ENCODE measurements around the gene GALNT7. TPM values are rescaled to one million over a fixed set of nuclear protein-coding genes. Genes with fewer than 3 reads are reported as not detected.

GALNT7 gene
- total RNA-seq, 1 experiment from 2014 or later = 156 TPM

DNA sequence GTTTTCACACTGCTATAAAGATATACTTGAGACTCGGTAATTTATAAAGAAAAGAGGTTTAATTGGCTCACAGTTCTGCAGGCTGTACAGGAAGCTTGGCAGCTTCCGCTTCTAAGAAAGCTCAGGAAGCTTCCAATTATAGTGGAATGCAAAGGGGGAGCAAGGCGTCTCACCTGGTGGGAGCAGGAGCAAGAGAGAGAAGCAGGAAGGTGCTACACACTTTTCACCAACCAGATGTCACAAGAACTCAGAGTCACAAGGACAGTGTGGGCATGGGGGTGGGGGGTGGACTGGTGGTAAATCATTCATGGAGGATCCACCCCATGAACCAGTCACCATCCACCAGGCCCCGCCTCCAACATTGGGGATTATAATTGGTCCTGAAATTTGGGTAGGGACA is 142.8 kb downstream of the GALNT7 start:
- DNase-seq (ENCODE audit: low read depth, low spot score) = no peak
- H3K27me3 ChIP-seq (ENCODE audit: control insufficient read depth, insufficient read depth, low read length) = no peaks in the 10 kb centered on the region
- H3K4me1 ChIP-seq (ENCODE audit: control insufficient read depth, insufficient read depth, low read length) = no peaks in the 10 kb centered on the region
- CTCF ChIA-PET = no interaction called here
- intact Hi-C loops (cut with micrococcal nuclease; ENCODE audit: unreplicated experiment) = no loop called here
- H3K9me3 ChIP-seq (ENCODE audit: control insufficient read depth, insufficient read depth, low read depth, low read length) = no peaks in the 10 kb centered on the region
- H3K4me3 ChIP-seq (ENCODE audit: low read depth in 2 of 2, low read length in 2 of 2) = no peak overlapping the region
- TF ChIP-seq SIN3A (IDR thresholded peaks at IDR 0.05; ENCODE audit: borderline replicate concordance, insufficient read depth, low read depth, low read length) (no peak), POLR2AphosphoS5 (IDR thresholded peaks at IDR 0.05; ENCODE audit: low read depth, low read length) (no peak), TCF7L2 (IDR thresholded peaks at IDR 0.05; ENCODE audit: low read depth, low read length) (no peak)
- TF ChIP-seq, protein P1, sequence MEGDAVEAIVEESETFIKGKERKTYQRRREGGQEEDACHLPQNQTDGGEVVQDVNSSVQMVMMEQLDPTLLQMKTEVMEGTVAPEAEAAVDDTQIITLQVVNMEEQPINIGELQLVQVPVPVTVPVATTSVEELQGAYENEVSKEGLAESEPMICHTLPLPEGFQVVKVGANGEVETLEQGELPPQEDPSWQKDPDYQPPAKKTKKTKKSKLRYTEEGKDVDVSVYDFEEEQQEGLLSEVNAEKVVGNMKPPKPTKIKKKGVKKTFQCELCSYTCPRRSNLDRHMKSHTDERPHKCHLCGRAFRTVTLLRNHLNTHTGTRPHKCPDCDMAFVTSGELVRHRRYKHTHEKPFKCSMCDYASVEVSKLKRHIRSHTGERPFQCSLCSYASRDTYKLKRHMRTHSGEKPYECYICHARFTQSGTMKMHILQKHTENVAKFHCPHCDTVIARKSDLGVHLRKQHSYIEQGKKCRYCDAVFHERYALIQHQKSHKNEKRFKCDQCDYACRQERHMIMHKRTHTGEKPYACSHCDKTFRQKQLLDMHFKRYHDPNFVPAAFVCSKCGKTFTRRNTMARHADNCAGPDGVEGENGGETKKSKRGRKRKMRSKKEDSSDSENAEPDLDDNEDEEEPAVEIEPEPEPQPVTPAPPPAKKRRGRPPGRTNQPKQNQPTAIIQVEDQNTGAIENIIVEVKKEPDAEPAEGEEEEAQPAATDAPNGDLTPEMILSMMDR (IDR thresholded peaks at IDR 0.05) = no peak
- TF ChIP-seq, protein P2, sequence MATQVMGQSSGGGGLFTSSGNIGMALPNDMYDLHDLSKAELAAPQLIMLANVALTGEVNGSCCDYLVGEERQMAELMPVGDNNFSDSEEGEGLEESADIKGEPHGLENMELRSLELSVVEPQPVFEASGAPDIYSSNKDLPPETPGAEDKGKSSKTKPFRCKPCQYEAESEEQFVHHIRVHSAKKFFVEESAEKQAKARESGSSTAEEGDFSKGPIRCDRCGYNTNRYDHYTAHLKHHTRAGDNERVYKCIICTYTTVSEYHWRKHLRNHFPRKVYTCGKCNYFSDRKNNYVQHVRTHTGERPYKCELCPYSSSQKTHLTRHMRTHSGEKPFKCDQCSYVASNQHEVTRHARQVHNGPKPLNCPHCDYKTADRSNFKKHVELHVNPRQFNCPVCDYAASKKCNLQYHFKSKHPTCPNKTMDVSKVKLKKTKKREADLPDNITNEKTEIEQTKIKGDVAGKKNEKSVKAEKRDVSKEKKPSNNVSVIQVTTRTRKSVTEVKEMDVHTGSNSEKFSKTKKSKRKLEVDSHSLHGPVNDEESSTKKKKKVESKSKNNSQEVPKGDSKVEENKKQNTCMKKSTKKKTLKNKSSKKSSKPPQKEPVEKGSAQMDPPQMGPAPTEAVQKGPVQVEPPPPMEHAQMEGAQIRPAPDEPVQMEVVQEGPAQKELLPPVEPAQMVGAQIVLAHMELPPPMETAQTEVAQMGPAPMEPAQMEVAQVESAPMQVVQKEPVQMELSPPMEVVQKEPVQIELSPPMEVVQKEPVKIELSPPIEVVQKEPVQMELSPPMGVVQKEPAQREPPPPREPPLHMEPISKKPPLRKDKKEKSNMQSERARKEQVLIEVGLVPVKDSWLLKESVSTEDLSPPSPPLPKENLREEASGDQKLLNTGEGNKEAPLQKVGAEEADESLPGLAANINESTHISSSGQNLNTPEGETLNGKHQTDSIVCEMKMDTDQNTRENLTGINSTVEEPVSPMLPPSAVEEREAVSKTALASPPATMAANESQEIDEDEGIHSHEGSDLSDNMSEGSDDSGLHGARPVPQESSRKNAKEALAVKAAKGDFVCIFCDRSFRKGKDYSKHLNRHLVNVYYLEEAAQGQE (IDR thresholded peaks at IDR 0.05; ENCODE audit: insufficient read depth in 1 of 2, low read depth in 2 of 2, low read length in 1 of 2) = no peak
- POLR2A ChIA-PET = no interaction called here
- H3K36me3 ChIP-seq (ENCODE audit: control insufficient read depth, insufficient read depth, low read length) = peaks cover 2% of the 10 kb centered on the region; the same call in 1 of the 2 replicates
- in situ Hi-C loops (cut with HindIII; ENCODE audit: low pct_unique_long_range_greater_than_20kb, low sequenced_read_pairs) = no loop called here
- no TSS peak for BruUV-seq (replicated peaks)
- no peak for ATAC-seq
- no peak overlapping the region for H3K27ac ChIP-seq (ENCODE audit: low read length)

DNA sequence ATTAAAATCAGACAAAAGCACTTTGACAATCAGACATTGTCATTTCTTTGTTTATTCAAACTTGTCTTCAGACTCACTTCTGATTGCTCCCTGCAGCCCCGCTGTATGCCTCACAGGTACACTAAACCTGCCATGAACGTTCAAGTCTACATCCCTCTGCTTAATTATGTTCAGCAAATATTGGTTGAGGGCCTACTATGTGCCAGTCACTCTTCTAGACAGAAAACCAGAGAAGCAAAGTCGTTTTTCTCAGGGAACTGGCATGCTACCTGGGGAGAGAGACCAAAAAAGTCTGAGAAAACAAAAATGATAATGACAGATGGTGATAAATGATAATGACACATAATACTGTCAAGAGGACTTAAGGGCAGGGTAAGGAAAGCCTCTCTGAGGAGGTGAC is 146.1 kb downstream of the GALNT7 start:
- in situ Hi-C loops (cut with HindIII; ENCODE audit: low pct_unique_long_range_greater_than_20kb, low sequenced_read_pairs) = no loop called here
- ChIA-PET POLR2A (no interaction called here), CTCF (interaction anchor here (0.5 kb wide), 1 partner anchor 301 kb away, joined by 9 read pairs; no protein-coding TSS in a partner anchor)
- ATAC-seq (no peak), DNase-seq (ENCODE audit: low read depth, low spot score) (no peak)
- intact Hi-C loops (cut with micrococcal nuclease; ENCODE audit: unreplicated experiment) = no loop called here
- H3K4me3 ChIP-seq (ENCODE audit: low read depth in 2 of 2, low read length in 2 of 2) = no peak overlapping the region
- TF ChIP-seq, protein P1 (IDR thresholded peaks at IDR 0.05) = no peak
- TF ChIP-seq TCF7L2 (IDR thresholded peaks at IDR 0.05; ENCODE audit: low read depth, low read length) = no peak
- H3K27ac ChIP-seq (ENCODE audit: low read length) = no peak overlapping the region
- H3K36me3 ChIP-seq (ENCODE audit: control insufficient read depth, insufficient read depth, low read length) = peaks cover 17% of the 10 kb centered on the region
- peaks cover 6% of the 10 kb centered on the region; the same call in 1 of the 2 replicates for H3K4me1 ChIP-seq (ENCODE audit: control insufficient read depth, insufficient read depth, low read length)
- no TSS peak for BruUV-seq (replicated peaks)
- no peaks in the 10 kb centered on the region for H3K27me3 ChIP-seq (ENCODE audit: control insufficient read depth, insufficient read depth, low read length)
- H3K9me3 ChIP-seq (ENCODE audit: control insufficient read depth, insufficient read depth, low read depth, low read length) = no peaks in the 10 kb centered on the region
